HUES6 (cell line): ENCODE results near the gene PPP4R1.
"Not testable (repeated sequence)": the region's sequence is repeated elsewhere in the genome, so short reads cannot be mapped to it uniquely, and the experiment has no call there.

ENCODE experiments used
- H3K27ac ChIP-seq: 2 replicates; pipeline ENCODE4 v1.7.0; 2013; ENCODE audit warnings: low read depth, mild to moderate bottlenecking, low read length, inconsistent platforms
- H3K27me3 ChIP-seq: 2 replicates; pipeline ENCODE4 v1.6.1; 2013; ENCODE audit warnings: low read length; ENCODE audit not compliant: control insufficient read depth, insufficient read depth
- H3K36me3 ChIP-seq: 2 replicates; pipeline ENCODE4 v1.6.1; 2013; ENCODE audit warnings: low read length; ENCODE audit not compliant: control insufficient read depth, insufficient read depth
- H3K4me1 ChIP-seq: 2 replicates; pipeline ENCODE4 v1.6.1; 2013; ENCODE audit warnings: low read length; ENCODE audit not compliant: control insufficient read depth, insufficient read depth
- H3K4me3 ChIP-seq: 2 replicates; pipeline ENCODE4 v1.5.1; 2013; ENCODE audit warnings: low read depth, low read length
- H3K9ac ChIP-seq: one replicate; pipeline ENCODE4 v1.6.1; 2013; ENCODE audit warnings: mild to moderate bottlenecking, low read length
- H3K9me3 ChIP-seq: 2 replicates; pipeline ENCODE4 v1.6.1; 2013; ENCODE audit warnings: low read depth, low read length; ENCODE audit not compliant: control insufficient read depth, insufficient read depth

PPP4R1 gene

DNA sequence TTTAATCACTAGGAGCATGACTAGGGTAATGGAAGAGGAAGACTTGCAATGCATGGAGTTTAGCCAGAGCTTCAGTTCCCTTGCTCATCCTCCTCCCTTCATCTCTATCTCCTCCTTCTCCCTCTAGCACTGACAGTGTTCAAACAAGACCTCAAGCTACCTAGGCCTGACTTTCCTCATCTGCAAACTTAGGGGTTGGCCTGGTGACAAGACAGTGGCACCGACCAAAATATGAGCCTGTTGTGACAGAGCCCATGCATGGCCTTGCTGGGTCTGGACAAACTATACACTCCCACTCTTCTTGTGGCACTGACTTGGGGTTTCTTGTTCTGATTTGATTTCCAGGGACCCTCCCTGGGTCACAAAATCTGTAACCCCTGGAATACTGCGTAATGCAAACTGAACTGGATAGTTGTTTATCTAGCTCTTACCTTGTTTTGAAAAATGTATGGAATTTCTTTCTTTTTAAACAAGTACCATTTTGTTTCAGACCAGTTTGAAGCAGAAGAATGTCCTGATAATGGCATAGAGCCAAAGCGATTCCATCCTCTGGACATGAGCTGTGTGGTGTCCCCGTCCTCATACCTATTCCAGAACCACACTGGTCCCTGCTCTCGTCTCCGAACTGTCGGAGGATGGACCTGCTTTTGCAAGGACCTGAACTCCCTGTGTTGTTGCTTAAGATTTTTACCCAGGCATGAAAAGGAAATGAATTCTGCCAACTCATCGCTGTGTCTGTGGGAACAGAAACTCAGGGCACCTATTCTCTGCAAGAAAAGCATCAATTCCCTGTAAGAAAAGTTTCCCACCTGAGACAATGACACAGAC lies 33.4 kb upstream of the PPP4R1 start:
- Histone ChIP-seq H3K4me3 (no peak overlapping the region), H3K9ac (no peak overlapping the region), H3K9me3 (no peaks in the 10 kb centered on the region; the same call in 1 of the 2 replicates), H3K36me3 (no peaks in the 10 kb centered on the region), H3K4me1 (peaks cover 22% of the 10 kb centered on the region), H3K27ac (no peak overlapping the region), H3K27me3 (no peaks in the 10 kb centered on the region)

DNA sequence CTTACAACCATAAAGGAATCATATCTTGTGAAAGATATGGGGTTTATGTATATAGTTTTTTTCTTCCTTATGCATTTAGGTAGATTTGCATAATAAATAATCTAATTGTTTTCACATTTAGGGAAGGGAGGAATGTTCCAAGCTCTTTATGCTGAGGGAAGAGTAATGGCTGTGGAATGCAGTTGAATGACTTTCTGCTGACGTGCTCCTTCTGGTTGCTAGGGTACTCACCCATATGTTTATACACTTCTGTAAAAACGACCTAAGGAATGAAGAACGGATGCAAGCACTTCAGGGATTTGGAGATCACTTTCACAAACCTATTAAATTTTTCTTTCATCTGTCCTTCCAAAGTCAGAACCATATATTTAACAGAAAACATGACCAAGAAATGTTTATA lies 29.2 kb upstream of the PPP4R1 start:
- H3K27ac ChIP-seq = peak overlapping the region; percentile 97

DNA sequence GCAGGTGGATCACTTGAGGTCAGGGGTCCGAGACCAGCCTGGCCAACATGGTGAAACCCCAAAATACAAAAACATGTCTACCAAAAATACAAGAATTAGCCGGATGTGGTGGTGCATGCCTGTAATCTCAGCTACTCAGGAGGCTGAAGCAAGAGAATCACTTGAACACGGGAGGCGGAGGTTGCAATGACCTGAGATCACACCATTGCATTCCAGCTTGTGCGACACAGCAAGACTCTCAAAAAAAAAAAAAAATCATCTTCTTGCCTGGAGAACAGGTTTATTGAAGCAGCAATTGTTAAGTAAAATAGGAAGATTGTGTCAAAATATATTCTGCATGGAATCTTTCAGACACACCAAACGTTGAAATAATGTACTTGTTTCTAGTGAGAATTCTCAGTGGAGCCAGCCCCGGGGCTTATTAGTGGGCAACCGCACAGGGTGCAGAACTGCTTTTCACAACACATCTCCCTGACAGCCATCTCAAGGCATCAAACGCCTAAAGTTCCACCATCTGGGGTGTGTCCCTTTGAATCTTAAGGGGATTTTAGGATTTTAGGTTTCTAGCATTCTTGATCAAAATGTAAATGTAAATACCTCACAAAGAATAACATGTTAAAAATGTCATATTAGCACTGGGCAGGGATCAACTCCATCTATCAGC lies 28.6 kb upstream of the PPP4R1 start:
- H3K9ac ChIP-seq = peak overlapping the region; percentile 59
- no peaks in the 10 kb centered on the region for H3K9me3 ChIP-seq
- H3K4me3 ChIP-seq = no peak overlapping the region
- peak overlapping the region; percentile 97 for H3K27ac ChIP-seq
- no peaks in the 10 kb centered on the region for H3K36me3 ChIP-seq
- no peaks in the 10 kb centered on the region for H3K27me3 ChIP-seq
- H3K4me1 ChIP-seq = peaks cover 31% of the 10 kb centered on the region

More for the DNA sequence above, 29.2 kb upstream of the PPP4R1 start:
- H3K27me3 ChIP-seq = no peaks in the 10 kb centered on the region
- H3K36me3 ChIP-seq = no peaks in the 10 kb centered on the region
- peak overlapping the region; percentile 59 for H3K9ac ChIP-seq
- H3K4me1 ChIP-seq = peaks cover 31% of the 10 kb centered on the region
- peak overlapping the region; percentile 1; the same call in 1 of the 2 replicates for H3K4me3 ChIP-seq
- no peaks in the 10 kb centered on the region for H3K9me3 ChIP-seq

DNA sequence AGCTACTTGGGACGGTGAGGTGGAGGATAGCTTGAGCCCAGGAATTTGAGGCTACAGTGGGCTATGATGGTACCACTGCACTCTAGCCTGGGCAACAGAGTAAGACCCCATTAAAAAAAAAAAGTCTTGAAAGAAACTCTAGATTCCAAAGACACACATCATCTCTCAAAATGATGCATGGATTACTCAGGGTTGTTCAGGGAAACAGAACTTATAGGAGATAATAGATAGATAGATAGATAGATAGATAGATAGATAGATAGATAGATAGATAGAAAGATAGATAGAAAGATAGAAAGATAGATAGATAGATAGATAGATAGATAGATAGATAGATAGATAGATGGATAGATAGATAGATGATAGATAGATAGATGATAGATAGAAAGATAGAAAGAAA lies 26.7 kb upstream of the PPP4R1 start:
- not testable (repeated sequence) for H3K27ac ChIP-seq, H3K9ac ChIP-seq, H3K4me3 ChIP-seq, H3K36me3 ChIP-seq, H3K9me3 ChIP-seq, H3K27me3 ChIP-seq
- peaks cover 28% of the 10 kb centered on the region for H3K4me1 ChIP-seq

DNA sequence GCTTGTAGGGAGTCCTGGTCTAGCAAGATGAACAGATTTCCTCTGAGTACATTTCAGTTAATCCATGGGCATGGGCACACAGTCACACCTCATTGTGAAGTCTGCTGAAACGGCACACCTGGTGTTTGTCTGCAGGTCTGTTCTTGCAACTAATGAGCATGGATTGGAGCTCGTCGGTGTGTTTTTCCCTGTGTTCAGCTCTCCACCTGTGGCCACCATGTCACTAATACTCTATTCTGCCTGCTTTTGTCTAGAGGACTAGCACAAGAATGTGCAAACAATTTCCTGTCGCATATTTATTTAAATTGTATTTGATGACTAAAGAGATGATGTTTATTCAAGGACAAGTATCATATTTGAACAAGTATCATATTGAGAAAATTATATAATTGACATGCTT lies 24.5 kb upstream of the PPP4R1 start:
- no peak overlapping the region for H3K9ac ChIP-seq
- H3K27ac ChIP-seq = no peak overlapping the region
- H3K4me1 ChIP-seq = peaks cover 20% of the 10 kb centered on the region
- H3K9me3 ChIP-seq = peaks cover 14% of the 10 kb centered on the region
- H3K27me3 ChIP-seq = no peaks in the 10 kb centered on the region
- H3K36me3 ChIP-seq = no peaks in the 10 kb centered on the region
- H3K4me3 ChIP-seq = no peak overlapping the region

DNA sequence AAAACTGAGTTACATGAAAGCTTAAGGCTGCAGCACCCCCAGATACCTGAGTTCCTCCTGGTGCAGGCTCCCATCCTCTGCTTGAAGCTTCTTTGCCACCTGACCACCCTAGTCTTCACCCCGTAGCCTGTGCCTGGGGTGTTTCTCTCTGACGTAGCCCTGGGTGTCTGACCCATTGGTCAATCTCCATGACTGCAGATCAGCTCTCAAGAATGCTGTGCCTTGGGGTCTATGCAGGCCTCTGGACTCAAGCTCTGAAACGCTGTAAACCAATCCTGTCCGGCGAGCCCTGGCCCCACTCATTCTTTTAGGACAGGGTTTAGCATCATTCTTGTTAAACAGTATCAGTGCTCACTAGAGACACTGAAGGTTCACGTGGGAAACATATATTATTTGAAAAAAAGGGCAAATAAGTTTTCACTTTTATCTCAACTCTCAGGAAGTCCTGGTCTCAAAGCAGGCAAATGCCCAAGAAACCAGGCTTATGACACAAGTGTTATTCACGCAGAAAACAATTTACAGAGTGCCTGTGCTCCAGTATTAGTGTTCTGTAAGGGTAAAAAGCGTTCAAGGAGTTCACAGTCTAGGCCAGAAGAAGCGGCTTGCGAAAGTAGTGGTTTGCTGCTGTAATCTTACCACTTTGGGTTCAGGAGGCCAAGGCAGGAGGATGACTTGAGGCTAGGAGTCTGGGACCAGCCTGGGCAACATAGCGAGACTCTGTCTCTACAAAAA lies 22.8 kb upstream of the PPP4R1 start:
- H3K27me3 ChIP-seq = no peaks in the 10 kb centered on the region
- H3K4me3 ChIP-seq = no peak overlapping the region
- H3K36me3 ChIP-seq = no peaks in the 10 kb centered on the region
- 0 out of 2 replicates have a peak, but pooled peaks cover 5% of the 10 kb centered on the region for H3K4me1 ChIP-seq
- H3K9ac ChIP-seq = no peak overlapping the region
- peaks cover 14% of the 10 kb centered on the region for H3K9me3 ChIP-seq
- H3K27ac ChIP-seq = no peak overlapping the region

DNA sequence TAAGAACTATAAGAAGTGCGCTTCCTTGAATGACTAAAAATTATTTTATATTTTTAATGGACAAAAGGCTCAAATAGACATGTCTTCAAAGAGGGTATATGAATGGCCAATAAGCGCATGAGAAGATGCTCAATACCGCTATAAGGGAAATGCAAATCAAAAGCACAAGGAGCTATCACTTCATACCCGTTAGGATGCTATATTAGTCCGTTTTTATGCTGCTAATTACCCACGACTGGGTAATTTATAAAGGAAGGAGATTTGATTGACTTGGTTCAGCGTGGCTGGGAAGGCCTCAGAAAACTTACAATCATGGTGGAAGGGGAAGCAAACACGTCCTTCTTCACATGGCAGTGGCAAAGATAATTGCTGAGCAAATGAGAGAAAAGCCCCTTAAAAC lies 20.5 kb upstream of the PPP4R1 start:
- Histone ChIP-seq H3K36me3 (no peaks in the 10 kb centered on the region), H3K4me1 (peaks cover 21% of the 10 kb centered on the region), H3K27me3 (no peaks in the 10 kb centered on the region), H3K9ac (no peak overlapping the region), H3K27ac (no peak overlapping the region), H3K9me3 (peaks cover 14% of the 10 kb centered on the region), H3K4me3 (no peak overlapping the region)

DNA sequence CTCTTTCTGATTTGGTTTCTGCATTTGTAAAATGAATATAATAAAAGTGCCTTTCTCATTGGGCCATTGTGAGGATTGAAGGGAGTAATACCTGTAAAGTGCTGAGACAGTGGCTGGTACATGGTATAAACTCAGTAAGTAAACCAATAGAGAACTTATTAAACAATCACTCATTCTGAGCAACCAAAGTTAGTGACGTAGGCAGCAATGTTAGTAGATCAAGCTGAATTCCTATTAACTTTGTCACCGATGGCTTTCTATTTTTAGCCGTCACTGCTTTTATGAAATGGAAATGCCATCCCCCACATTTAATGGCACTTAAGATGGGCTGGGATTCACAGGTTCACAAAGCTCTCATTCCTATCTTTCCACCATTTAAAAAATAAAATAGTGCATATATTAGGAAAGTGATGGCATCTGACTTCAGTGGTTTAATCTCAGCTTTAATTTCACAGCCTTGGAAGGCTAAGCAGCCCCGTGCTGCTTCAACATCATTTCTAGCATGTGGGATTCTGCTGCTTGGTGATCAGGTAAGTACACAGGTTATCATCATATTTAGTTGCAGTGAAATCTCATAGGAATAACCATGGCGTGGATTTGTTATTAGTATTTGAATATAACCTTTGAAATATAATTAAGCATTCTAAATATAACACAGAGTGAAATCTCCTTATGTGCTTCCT lies 17.6 kb upstream of the PPP4R1 start:
- H3K4me1 ChIP-seq = peaks cover 27% of the 10 kb centered on the region
- peaks cover 14% of the 10 kb centered on the region for H3K9me3 ChIP-seq
- no peaks in the 10 kb centered on the region for H3K27me3 ChIP-seq
- H3K9ac ChIP-seq = no peak overlapping the region
- H3K4me3 ChIP-seq = no peak overlapping the region
- no peak overlapping the region for H3K27ac ChIP-seq
- H3K36me3 ChIP-seq = no peaks in the 10 kb centered on the region

DNA sequence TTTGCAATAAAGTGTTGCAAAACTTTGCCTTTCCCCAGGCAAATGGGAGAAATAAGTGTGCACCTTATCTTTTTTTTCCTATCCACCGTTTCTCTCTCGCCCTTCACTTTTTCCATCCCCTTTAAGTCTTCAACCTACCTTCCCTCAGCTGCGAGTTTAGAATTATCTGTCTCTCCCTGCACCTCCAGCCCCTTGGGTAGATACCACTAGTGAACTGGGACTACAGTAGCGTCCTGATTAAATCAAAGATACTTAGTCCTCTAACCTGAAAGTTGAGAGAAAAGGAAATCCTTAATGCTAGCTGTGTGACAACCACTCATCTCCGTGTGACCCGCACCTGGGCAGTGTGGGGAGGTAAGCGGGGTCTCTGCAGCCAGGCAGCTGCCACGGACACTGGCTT lies 16.1 kb upstream of the PPP4R1 start:
- H3K9me3 ChIP-seq = peaks cover 6% of the 10 kb centered on the region; the same call in 1 of the 2 replicates
- H3K27ac ChIP-seq = no peak overlapping the region

DNA sequence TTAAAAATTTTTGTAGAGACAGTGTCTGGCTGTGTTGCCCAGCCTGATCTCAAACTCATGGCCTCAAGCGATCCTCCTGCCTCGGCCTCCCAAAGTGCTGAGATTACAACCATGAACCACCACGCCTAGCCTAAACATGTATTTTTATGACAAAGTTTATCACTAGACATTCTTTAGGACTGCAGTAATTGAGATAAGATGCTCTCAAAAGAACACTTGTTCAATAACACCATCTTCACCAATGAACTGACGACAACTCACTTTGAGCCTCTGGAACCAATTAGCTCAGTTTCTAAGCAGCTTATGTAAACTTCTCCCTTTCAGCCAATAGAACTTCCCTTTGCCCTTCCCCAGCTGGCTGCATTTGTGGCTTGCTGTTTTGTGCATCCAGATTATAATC lies 15.3 kb upstream of the PPP4R1 start:
- H3K9ac ChIP-seq = no peak overlapping the region
- H3K4me3 ChIP-seq = no peak overlapping the region
- no peaks in the 10 kb centered on the region for H3K9me3 ChIP-seq
- no peaks in the 10 kb centered on the region for H3K27me3 ChIP-seq
- H3K36me3 ChIP-seq = no peaks in the 10 kb centered on the region
- H3K27ac ChIP-seq = no peak overlapping the region
- H3K4me1 ChIP-seq = peaks cover 27% of the 10 kb centered on the region

More for the DNA sequence above, 16.1 kb upstream of the PPP4R1 start:
- no peak overlapping the region for H3K4me3 ChIP-seq
- no peaks in the 10 kb centered on the region for H3K27me3 ChIP-seq
- no peak overlapping the region for H3K9ac ChIP-seq
- no peaks in the 10 kb centered on the region for H3K36me3 ChIP-seq
- H3K4me1 ChIP-seq = peaks cover 27% of the 10 kb centered on the region
